GM21825 (cell line): ENCODE data around the gene MAP6D1.

Experiments used
- ATAC-seq: cut with Tn5 transposase; IDR thresholded peaks from one replicate; pipeline ENCODE4 v1.9.1; 2021; ENCODE audit warnings: mild to moderate bottlenecking, moderate library complexity; ENCODE audit not compliant: unreplicated experiment

The MAP6D1 gene

GRCh38 chr3:183824761-183825455 is 469 bp downstream of the MAP6D1 start:
- ATAC-seq: peak; percentile 27

- ATAC-seq: no peak
Measured at GRCh38 chr3:183823963-183824362, 1.4 kb downstream of the MAP6D1 start.

- no peak for ATAC-seq
Measured at GRCh38 chr3:183822631-183823030, 2.7 kb downstream of the MAP6D1 start.

DNA sequence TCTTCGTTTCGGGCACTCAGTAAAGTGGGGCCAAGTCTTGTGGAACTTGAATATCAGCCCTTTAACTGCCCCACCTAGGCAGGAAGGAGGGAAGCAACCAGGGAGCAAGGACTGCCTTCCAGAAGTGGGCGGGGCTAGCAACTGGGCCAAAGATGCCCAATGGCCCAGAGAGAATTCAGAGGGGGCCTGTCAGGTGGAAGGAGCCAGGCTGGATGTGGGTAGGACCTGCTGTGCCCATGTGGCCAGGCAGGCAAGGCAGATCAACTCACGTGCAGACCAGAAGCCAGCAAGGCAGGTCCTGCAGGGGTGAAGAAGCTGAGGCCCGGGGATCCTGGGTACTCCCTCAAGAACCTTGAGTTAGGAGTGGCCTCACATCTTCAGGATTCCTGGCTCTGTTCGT is 5.5 kb downstream of the MAP6D1 start:
- no peak for ATAC-seq

GRCh38 chr3:183818706-183819624 is 6.4 kb downstream of the MAP6D1 start:
- no peak for ATAC-seq

GRCh38 chr3:183818041-183818620 is 7.2 kb downstream of the MAP6D1 start:
- ATAC-seq: no peak

GRCh38 chr3:183817639-183818038 is 7.7 kb downstream of the MAP6D1 start:
- ATAC-seq: no peak

DNA sequence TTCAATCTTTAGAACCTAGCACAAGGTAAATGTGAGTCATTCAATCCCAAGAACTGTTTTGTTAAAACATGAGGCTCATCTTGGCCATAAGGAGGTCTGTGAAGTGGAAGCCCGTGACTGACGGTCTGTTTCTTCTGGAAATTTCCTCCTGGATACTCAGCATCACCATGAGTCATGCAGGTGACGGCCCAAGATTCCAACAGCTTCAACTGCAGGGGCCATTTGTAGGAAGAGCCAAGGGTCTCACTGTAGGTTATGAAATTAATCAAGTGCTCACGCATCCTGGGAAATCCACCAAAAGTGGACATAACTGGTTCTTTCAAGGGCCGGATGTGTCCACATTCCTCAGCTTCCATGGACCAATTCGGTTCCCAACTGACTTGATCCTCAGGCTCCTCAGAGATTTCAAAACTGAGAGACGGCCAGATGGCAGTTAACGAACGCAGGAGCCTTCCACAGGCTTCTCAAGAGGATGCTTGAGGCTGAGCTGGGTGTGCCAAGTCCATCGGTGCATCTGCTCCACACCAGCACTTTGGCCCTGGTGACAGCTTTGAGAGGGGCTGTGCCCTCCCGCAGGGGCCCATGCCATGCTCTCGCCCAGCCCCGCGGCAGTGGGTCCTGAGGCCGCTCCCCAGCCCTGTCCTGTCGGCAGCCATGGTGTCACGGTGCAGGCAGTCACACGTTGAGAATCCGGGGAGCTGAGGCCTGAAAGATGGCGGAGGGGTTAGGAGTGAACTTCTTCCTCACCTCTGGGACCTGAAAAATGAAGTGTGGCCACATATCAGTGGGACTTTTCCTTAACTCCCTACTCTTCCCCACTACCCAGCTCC is 8.5 kb downstream of the MAP6D1 start:
- ATAC-seq: no peak

DNA sequence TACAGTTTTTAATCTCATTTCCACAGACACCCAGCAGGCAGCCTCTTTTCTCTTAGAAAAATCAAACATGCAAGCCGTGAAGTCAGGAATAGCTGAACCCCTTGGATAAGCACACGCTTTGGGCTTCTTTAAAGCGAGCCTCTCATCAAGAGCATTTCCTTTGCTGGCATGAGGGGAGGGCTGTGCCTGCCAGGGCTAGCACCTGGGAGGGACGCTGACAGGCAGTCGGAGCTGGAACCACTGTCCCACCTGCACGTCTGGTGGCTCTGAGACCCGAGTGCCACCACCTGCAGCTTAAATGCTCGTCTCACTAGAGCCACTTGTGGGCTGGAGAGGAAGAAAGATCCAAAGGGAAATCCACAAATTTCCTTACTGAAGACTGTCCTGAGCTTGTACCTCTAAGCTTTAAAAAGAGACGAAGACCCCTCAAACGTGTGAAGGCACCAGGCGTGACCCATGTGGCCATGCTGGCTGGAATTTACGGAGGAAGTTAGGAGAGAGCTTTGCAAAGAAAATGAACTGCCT is 9.4 kb downstream of the MAP6D1 start:
- no peak for ATAC-seq

DNA sequence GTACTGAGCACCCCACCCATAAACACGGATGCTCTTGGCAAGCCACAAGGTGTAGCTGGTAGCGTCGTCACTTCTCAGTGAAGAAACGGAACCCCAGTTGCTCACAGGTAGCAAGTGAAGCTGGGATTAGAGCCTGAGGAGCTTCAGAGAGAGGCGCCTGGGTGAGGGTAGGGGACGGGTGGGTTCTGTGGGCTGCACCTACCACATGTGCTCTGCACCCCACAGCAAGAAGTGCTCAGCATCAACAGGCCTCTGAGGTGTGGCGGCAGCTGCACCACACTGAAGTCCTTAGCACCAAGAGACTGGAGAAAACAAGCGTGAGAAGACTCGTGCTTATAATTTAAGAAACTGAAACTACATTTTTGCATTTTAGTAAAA is 9.8 kb downstream of the MAP6D1 start:
- ATAC-seq: no peak

GRCh38 chr3:183814240-183814639 is 11.1 kb downstream of the MAP6D1 start:
- ATAC-seq: no peak

DNA sequence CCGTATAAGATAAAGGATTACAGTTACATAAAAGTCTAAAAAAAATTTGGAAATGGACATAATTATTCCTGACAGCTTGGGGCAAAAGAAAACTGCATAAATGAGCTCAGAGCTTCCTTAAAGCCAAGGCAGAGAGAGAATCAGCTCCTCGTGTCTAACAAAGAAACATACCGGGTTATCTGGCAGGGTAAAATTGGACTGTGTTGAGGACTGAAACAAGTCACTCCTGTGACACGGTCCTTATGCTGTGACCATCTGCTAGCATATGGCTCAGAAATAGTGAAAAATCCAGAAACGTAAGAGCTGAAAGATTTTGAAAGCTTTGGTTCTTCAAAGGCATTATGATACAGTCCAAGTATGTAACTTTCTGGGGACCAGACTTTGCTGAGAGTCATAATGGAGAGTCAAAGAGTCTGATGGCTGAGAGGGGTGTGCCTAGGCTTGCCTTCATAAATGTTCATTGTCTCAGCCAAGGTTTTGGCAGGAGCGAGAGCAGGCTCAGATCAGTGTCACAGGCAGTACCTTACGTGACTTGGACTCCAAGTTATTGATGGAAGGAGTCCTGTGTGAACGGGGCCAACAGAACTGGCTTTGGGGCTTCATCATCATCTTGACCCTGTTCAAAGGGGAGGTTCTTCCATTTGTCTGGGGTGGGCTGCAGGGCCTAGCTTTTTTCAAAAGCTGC is 12.5 kb downstream of the MAP6D1 start:
- no peak for ATAC-seq

DNA sequence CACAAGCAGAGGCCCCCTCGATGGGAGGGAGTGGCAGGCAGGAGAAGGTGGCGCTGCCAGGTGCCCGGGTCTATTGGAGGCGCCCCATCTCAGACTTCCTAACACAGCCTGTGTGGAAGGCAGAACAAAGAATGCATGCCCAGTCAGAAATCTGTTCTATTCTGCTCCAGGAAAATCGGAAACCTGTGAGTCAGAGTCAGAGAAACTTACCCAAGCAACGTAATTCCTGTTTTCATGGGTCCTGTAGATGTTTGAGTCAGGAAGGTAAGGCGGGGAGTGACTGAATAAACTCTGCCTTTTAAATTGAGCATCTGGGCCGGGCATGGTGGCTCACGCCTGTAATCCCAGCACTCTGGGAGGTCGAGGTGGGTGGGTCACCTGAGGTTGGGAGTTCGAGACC is 13.7 kb downstream of the MAP6D1 start:
- ATAC-seq: no peak

GRCh38 chr3:183810643-183811594 is 14.5 kb downstream of the MAP6D1 start:
- ATAC-seq: no peak

GRCh38 chr3:183809270-183809669 is 16.1 kb downstream of the MAP6D1 start:
- no peak for ATAC-seq

- no peak for ATAC-seq
Measured at GRCh38 chr3:183808355-183808754, 17.0 kb downstream of the MAP6D1 start.

- ATAC-seq: no peak
Measured at GRCh38 chr3:183807881-183808280, 17.5 kb downstream of the MAP6D1 start.

GRCh38 chr3:183807209-183807728 is 18.1 kb downstream of the MAP6D1 start:
- no peak for ATAC-seq

DNA sequence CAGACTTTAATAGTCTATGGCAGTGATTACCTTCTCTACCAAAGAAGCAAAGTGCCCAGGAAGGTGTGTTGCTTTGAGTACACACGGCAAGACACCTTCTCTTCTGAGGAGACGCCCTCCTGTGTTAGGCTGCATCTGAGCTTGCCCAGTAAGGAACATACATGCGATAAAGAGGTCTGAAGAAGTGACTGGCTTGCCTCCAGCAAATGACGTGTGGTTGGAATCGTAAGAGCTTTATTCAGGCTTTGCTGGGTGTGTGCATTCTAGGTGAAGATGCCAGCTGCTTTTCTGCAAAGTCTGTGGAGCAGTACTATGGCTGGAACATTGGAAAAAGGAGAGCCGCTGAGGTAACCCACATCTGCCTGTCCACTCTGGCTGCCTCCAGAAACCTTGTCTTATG is 22.4 kb downstream of the MAP6D1 start:
- ATAC-seq: no peak
